ENCODE measurements around the gene APOBEC3C.
A peak's percentile ranks its signal among the peaks of the same experiment; 100 is the strongest.
"Not testable (repeated sequence)": the region's sequence is repeated elsewhere in the genome, so short reads cannot be mapped to it uniquely, and the experiment has no call there.

The APOBEC3C gene

DNA sequence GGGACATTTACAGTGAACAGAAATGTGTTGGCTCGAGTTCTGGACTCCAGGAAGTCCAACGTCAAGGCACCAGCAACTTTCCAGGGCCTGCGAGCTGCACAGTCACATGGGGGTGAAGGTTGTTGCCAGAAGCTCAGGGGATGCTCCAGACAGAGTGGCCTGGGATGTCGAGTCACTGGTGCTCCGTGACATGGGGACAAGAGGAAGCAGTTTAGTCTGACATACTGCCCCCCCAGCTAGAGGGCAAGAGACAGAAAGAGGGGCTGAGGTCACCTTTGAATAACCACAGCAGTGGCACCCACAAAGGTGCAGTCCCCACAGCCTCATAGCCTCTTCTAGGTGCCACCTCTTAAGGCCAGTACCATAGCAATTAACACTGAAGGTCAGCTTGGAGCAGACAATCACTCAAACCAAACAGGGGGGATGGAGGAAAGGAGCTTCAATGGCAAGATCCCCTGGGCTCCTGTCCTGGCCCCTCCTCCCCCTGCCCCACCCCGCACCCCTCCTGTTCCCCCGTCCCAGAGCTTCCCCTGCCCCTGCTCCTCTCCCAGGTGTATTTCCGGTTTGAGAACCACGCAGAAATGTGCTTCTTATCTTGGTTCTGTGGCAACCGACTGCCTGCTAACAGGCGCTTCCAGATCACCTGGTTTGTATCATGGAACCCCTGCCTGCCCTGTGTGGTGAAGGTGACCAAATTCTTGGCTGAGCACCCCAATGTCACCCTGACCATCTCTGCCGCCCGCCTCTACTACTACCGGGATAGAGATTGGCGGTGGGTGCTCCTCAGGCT is 10.7 kb downstream of the APOBEC3C start:
- DNase-seq, result no peak

DNA sequence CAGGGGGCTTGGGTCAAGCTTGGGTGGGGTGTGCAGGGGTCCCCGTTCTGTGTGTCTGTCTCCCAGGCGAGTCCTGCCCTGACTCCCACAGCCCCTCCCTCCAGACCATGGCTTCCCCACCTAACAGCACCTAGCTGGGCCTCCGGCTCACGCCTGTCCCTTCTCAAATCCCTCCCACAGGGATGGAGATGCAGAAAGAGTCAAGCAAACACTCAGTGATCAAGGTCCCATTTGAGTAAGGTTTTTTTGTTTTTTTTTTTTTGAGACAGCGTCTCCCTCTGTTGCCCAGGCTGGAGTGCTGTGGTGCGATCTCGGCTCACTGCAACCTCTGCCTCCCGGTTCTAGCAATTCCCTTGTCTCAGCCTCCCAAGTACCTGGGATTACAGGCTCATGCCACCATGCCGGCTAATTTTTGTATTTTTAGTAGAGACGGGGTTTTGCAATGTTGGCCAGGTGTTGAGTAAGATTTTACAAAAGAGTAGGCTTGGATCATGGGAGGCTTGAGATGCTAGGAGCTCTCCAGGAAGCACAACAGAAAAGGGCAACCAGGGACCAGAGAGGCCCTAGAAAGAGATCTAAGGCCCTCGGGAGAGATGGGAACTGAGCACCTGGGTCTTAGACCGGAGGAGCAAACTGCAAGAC is 12.6 kb downstream of the APOBEC3C start:
- DNase-seq, result no peak

DNA sequence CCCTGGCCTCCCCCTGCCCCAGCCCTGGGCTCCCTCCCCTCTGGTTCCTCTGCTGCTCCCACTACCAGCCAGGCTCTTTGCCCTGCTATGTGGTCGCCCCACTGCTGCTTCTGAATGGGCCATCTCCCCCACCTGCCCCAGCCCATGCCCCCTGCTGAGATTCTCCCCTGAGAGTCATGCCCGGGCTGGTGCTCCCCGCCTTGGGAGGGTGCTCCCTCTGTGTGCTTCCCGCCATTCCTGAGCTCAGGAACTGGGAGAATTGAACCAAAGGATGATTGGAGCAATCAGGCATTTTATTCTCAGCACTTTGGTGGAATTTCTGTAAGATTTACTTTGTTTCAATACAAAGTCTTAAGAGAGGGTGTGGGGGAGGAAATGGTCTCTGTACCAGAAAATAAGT is 13.7 kb downstream of the APOBEC3C start:
- DNase-seq, result no peak

DNA sequence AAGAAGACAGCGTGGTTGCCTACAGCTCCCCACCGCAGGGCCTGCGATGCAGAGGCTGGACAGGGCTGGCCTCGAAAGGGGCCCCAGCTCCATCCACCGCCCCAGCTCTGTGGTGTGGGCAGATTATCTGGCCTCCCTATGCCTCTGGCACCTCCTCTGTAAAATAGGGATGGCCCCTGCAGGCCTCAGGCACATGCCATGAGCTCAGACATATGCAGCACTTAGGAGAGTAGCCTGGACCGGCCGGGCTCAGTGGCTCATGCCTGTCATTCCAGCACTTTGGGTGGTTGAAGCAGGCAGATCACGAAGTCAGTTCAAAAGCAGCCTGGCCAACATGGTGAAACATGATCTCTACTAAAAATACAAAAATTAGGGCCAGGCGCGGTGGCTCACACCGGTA is 14.2 kb downstream of the APOBEC3C start:
- no peak for DNase-seq

DNA sequence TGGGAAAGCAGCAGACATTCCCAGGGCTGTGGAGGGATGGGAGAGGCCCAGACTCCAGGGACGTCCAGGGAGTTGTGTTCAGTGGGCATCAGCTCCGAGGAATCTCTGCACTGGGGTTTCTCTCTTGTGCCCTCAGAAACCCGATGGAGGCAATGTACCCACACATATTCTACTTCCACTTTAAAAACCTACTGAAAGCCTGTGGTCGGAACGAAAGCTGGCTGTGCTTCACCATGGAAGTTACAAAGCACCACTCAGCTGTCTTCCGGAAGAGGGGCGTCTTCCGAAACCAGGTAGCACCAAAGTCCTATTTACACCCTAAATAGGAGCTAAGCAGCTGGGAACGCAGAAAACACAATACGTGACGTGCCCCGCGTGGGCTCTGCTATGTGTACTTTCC is 15.2 kb downstream of the APOBEC3C start:
- DNase-seq, result no peak

DNA sequence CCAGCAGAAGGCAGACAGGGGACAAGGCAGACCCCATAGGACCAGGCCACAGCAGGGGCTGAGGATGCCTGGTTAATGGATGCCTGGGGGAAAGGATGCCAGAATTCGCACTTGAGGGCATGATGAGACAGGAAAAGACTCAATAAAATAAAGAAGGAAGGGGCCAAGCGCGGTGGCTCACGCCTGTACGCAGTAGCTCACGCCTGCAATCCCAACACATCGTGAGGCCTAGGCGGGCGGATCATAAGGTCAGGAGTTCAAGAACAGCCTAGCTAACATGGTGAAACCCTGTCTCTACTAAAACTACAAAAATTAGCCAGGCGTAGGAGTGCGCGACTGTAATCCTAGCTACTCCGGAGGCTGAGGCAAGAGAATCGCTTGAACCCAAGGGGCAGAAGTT is 16.6 kb downstream of the APOBEC3C start:
- no peak for DNase-seq

DNA sequence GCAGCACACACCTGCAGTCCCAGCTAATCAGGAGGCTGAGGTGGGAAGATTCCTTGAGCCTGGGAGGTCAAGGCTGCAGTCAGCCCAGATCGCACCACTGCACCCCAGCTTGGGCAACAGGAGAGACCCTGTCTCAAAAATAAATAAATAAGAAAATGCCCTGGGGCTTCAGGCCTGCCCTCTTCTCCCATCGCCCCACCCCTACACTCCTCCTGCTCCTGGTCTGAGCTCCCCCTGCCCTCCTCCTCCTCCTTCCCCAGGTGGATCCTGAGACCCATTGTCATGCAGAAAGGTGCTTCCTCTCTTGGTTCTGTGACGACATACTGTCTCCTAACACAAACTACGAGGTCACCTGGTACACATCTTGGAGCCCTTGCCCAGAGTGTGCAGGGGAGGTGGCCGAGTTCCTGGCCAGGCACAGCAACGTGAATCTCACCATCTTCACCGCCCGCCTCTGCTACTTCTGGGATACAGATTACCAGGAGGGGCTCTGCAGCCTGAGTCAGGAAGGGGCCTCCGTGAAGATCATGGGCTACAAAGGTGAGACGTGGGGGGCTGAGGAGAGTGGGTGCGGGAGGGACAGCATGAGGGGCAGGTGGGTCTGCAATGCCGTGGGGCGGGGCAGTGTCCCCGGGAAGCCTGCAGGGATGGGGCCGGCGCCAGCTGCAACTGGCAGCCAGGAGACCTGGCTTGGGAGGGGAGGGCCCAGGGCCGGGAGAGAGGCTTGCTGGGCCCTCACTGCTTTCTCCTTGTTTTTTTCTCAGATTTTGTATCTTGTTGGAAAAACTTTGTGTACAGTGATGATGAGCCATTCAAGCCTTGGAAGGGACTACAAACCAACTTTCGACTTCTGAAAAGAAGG is 17.6 kb downstream of the APOBEC3C start:
- DNase-seq, result not testable (repeated sequence)

DNA sequence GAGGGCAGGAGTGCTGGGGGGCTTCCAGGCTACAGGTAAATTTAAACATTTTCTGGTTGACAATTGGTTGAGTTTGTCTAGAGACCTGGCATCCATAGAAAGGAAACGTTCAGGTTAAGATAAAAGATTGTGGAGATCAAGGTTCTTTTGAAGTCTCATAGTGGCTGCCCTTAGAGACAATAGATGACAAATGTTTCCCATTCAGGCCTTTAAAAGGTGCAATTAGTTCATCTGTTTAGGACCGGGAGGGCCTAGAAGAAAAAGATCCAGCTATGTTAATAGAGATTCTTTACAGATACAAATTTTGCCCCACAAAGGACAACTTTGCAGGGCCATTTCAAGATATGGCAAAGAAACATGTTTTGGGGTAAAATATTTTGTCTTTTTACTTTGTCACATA is 23.0 kb downstream of the APOBEC3C start:
- not testable (repeated sequence) for DNase-seq

DNA sequence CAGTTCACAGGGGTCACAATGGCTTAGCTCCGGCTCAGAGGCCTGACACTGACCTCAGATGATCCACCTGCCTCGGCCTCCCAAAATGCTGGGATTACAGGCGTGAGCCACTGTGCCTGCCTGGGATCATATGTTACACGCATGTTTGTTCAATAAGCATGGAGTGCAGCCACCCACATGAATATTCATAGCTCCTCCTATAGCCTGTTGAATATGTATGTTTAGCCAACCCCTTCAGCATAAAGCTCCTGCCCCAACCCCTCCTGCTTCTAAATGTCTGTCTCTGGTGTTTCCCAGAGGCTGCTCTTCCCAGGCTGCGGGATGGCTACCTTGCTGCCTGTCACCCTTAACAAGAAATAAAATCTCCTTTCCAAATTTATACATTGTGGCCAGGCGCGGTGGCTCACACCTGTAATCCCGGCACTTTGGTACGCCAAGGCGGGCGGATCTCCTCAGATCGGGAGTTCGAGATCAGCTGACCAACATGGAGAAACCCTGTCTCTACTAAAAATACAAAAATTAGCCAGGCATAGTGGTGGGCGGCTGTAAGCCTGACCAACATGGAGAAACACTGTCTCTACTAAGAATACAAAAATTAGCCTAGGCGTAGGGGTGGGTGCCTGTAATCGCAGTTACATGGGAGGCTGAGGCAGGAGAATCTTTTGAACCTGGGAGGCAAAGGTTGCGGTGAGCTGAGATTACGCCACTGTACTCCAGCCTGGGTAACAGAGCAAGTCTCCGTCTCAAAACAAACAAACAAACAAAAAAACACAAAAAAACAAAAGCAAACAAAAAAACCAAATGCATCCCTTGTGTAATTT is 25.5 kb downstream of the APOBEC3C start:
- no peak for DNase-seq

DNA sequence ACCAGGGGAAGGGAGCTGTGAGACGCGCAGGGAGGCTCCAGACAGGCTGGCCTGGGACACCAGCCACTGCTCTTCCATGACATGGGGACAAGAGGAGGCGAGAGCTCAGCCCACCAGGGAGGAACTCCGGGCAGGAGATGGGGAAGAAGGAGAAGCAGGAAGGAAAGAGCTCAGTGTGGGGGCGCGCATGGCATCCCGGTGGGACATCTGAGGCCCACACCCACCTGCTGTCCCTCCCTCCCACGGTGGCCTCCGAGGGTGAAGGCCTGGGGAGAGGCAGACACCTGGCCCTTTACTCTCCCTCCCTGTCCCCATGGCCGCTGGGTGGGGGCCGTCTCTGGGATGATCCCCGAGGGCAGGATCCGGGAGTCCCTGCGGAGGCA is 26.1 kb downstream of the APOBEC3C start:
- not testable (repeated sequence) for DNase-seq

DNA sequence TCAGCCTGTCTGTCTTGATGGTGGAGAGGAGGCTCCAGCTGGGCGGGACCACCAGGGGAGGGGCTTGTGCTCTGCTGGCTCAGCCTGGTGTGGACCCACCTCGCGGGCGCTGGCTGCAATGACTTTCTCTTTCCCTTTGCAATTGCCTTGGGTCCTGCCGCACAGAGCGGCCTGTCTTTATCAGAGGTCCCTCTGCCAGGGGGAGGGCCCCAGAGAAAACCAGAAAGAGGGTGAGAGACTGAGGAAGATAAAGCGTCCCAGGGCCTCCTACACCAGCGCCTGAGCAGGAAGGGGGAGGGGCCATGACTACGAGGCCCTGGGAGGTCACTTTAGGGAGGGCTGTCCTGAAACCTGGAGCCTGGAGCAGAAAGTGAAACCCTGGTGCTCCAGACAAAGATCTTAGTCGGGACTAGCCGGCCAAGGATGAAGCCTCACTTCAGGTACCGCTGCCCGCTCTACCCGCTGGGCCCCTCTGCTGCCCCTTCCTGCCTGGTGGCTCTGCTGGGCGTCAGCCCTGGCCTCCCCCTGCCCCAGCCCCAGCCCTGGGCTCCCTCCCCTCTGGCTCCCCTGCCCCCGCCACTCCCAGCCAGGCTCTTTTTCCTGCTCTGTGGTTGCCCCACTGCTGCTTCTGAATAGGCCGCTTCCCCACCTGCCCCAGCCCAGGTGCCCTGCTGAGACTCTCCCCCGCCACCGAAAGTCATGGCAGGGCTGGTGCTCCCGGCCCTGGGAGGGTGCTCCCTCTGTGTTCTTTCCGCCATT is 26.7 kb downstream of the APOBEC3C start, which contains the start of gene APOBEC3F:
TSS of gene APOBEC3F (plus strand) at position 327 of the 759 bp plus-strand sequence. CDS start at position 424, 97 bp downstream.
- DNase-seq, result peak; percentile 7

DNA sequence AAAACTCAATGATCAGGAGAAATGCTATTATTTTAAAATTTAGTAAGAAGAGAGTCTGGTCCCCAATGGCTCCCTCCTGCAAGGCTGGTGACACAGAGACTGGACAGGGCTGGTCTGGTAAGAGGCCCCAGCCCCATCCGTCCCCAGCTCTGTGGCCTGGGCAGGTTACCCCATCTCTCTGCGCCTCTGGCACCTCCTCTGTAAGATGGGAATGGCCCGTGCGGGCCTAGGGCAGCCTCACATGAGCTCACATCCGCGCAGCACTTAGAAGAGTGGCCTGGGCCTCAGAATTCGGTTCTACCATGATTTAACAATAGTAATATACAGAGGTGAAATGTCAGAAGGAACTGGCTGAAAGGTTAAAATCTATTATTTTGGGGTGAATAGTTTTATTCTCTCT is 27.9 kb downstream of the APOBEC3C start:
- no peak for DNase-seq

DNA sequence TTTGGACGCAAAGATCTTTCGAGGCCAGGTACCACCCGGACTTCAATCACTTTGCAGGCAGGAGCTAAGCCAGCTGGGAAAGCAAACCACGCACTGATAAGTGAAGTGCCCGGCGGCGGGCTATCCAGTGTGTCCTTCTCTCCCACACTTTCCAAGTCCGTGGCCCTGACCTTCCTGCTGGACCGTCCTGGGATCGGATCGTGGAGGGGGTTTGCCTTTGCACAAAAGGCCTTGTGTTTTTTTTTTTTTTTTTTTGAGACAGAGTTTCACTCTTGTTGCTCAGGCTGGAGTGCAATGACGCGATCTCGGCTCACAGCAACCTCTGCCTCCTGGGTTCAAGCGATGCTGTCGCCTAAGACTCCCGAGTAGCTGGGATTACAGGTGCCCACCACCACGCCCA is 29.0 kb downstream of the APOBEC3C start:
- not testable (repeated sequence) for DNase-seq

DNA sequence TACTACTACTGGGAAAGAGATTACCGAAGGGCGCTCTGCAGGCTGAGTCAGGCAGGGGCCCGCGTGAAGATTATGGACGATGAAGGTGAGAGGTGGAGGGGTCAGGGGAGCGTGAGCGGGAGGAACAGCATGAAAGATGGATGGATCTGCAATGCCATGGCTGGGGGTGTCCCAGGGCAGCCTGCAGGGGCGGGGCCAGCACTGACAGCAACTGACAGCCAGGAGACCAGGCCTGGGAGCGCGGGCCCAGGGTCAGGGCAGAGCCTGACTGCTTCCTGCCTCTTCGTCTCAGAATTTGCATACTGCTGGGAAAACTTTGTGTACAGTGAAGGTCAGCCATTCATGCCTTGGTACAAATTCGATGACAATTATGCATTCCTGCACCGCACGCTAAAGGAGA is 31.1 kb downstream of the APOBEC3C start:
- DNase-seq, result not testable (repeated sequence)

DNA sequence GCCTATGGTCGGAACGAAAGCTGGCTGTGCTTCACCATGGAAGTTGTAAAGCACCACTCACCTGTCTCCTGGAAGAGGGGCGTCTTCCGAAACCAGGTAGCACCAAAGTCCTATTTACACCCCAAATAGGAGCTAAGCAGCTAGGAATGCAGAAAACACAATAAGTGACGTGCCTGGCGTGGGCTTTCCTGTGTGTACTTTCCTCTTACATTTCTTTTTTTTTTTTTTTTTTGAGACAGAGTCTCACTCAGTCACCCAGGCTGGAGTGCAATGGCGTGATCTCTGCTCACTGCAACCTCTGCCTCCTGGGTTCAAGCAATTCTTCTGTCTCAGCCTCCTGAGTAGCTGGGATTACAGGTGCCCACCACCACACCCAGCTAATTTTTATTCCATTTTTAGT is 35.4 kb downstream of the APOBEC3C start:
- DNase-seq, result not testable (repeated sequence)

DNA sequence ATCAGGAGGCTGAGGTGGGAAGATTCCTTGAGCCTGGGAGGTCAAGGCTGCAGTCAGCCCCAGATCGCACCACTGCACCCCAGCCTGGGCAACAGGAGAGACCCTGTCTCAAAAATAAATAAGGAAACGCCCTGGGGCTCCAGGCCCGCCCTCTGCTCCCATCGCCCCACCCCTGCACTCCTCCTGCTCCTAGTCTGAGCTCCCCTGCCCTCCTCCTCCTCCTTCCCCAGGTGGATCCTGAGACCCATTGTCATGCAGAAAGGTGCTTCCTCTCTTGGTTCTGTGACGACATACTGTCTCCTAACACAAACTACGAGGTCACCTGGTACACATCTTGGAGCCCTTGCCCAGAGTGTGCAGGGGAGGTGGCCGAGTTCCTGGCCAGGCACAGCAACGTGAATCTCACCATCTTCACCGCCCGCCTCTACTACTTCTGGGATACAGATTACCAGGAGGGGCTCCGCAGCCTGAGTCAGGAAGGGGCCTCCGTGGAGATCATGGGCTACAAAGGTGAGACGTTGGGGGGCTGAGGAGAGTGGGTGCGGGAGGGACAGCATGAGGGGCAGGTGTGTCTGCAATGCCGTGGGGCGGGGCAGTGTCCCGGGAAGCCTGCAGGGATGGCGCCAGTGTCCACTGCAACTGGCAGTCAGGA is 37.9 kb downstream of the APOBEC3C start:
- DNase-seq, result not testable (repeated sequence)

DNA sequence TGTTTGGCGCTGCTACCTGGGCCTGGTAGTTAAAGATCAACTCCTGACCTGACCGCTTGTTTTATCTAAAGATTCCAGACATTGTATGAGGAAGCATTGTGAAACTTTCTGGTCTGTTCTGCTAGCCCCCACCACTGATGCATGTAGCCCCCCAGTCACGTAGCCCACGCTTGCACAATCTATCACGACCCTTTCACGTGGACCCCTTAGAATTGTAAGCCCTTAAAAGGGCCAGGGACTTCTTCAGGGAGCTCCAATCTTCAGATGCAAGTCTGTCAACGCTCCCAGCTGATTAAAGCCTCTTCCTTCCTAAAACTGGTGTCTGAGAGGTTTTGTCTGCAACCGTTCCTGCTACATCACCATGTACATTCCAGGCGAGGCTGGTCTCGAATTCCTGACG is 41.6 kb downstream of the APOBEC3C start:
- no peak for DNase-seq

DNA sequence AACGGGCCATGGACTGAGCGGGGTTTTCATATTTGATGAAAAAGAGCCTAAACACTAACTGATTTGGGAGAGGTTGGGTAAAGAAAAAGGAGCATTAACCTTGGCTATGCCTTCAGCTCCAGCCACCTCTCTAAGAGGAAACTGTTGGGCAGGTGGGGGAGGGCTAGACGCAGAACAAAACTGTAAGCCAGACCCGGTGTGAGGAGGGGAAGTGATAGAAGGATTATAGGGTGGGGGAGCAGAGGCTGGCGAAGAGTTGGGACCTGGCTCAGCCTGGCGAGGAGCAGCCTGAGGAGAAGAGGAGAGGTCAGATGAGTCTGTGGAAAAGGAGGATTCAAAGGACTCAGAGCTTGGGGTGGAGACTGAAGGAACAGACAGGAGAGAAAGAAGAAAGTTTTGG is 47.2 kb downstream of the APOBEC3C start:
- not testable (repeated sequence) for DNase-seq

DNA sequence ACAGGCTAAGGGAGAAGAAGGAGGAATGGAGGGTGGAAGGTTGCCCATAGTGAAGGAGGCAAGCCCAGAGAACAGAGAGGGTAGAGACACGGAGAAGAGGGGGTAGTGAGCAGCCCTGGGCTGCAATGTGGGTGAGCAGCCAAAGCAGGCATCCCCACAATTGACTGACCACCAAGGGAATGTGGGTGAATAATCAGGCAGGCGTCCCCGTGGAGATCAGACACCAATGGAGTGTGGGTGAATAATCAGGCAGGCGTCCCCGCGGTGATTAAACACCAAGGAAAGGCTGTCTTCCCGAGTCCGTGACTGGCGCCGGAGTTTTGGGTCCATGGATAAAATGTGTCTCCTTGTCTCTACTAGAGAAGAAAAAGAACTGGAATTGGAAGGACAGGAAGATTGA is 47.9 kb downstream of the APOBEC3C start:
- DNase-seq, result not testable (repeated sequence)

DNA sequence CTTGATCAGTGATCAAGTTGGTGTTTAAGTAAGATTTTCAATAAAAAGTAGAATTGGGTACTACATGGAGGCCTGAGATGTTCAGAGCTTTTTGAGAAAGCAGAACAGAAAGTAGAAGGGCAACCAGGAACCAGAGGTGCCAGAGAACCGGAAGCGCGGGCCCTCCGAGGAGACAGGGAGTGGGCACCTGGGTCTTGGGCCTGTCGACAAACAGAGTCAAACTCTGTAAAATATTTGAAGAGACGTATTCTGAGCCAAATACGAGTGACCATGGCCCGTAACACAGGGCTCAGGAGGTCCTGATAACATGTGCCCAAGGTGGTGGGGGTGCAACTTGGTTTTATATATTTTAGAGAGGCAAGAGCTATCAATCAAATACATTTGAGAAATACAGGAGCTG is 49.8 kb downstream of the APOBEC3C start:
- DNase-seq, result not testable (repeated sequence)

All from amniotic stem cell (primary cell).